ENCODE data around the gene RMND1. TPM values are rescaled to one million over a fixed set of nuclear protein-coding genes. Genes with fewer than 3 reads are reported as not detected.

The RMND1 gene
- total and polyA plus RNA-seq, 2 of the 13 experiments (the other 11 are each of a cell fraction or from before 2014, with no cell fraction given): 34.0 to 72.5 TPM

- TF ChIP-seq EZH2 (conservative IDR thresholded peaks at IDR 0.05; ENCODE audit: low read depth, low read length) (no peak), NFKBIZ (CRISPR knock-in tag; IDR thresholded peaks at IDR 0.05) (no peak), ZNF317 (CRISPR knock-in tag; IDR thresholded peaks at IDR 0.05) (no peak), ZNF883 (CRISPR knock-in tag; IDR thresholded peaks at IDR 0.05; ENCODE audit: not compliant biosample characterization) (no peak), ZNF496 (CRISPR knock-in tag; IDR thresholded peaks at IDR 0.05; ENCODE audit: insufficient replicate concordance) (no peak), ELF1 (CRISPR knock-in tag; IDR thresholded peaks at IDR 0.05) (no peak), STAT6 (CRISPR knock-in tag; IDR thresholded peaks at IDR 0.05; ENCODE audit: borderline replicate concordance) (no peak), ZNF441 (CRISPR knock-in tag; IDR thresholded peaks at IDR 0.05; ENCODE audit: borderline replicate concordance) (peak; percentile 21; the same call in 1 of the 2 replicates), TCF7L2 (IDR thresholded peaks at IDR 0.05; ENCODE audit: low read depth, low read length) (no peak), TEAD2 (CRISPR knock-in tag; IDR thresholded peaks at IDR 0.05) (no peak), ZNF431 (CRISPR knock-in tag; IDR thresholded peaks at IDR 0.05; ENCODE audit: borderline replicate concordance, low read depth) (no peak), ZNF609 (CRISPR knock-in tag; IDR thresholded peaks at IDR 0.05; ENCODE audit: borderline replicate concordance) (no peak), ZMYM4 (CRISPR knock-in tag; IDR thresholded peaks at IDR 0.05) (no peak), TEAD3 (CRISPR knock-in tag; optimal IDR thresholded peaks at IDR 0.05; ENCODE audit: borderline replicate concordance) (peak; percentile 21), MTF1 (CRISPR knock-in tag; IDR thresholded peaks at IDR 0.05) (no peak), ARNT2 (CRISPR knock-in tag; IDR thresholded peaks at IDR 0.05; ENCODE audit: low read depth) (no peak), KDM5A (IDR thresholded peaks at IDR 0.05; ENCODE audit: borderline replicate concordance, low read length) (no peak; the same call in 1 of the 2 replicates), HDAC2 (CRISPR knock-in tag; IDR thresholded peaks at IDR 0.05) (no peak), REXO4 (CRISPR knock-in tag; IDR thresholded peaks at IDR 0.05; ENCODE audit: borderline replicate concordance) (no peak), ZNF264 (CRISPR knock-in tag; IDR thresholded peaks at IDR 0.05) (no peak), ZNF160 (CRISPR knock-in tag; IDR thresholded peaks at IDR 0.05) (no peak)
- TF ChIP-seq, protein P1, sequence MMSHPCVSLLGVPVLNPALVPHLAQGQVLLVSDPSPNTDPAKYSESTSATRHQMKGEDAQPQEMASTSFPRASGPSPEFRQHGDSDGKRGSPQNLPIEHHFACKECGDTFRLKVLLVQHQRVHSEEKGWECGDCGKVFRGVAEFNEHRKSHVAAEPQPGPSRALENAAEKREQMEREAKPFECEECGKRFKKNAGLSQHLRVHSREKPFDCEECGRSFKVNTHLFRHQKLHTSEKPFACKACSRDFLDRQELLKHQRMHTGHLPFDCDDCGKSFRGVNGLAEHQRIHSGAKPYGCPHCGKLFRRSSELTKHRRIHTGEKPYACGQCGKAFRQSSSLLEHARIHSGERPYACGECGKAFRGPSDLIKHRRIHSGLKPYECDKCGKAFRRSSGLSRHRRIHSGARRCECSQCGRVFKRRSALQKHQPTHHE (CRISPR knock-in tag; IDR thresholded peaks at IDR 0.05; ENCODE audit: borderline replicate concordance): no peak
Observed at GRCh38 chr6:151441390-151442166, 10.3 kb downstream of the RMND1 start (continued).

Data from HepG2 (cell line).